Measurements from ENCODE around the gene FHIT.

DNA sequence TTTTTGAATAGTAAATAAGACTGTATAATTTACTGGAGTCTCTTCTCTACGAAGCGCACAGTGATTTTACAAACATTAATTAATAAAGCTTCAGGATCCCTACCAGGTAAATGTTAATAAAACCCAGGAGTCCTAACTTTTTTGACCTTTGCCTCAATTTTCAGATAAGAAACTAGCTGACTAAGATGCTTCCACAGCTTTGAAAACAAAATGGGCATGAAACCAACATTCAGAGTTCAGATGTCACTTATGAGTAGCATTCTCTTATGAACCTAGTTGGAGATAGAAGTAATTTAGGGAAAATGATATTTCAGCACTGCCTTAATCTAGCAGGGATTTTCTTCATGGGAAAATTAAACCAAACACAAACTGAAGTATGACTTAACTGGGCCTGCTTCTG, 13.0 kb upstream of the FHIT start:
- TF ChIP-seq YY1 (IDR thresholded peaks at IDR 0.05; ENCODE audit: low read depth) (no peak), SIN3A (IDR thresholded peaks at IDR 0.05; ENCODE audit: borderline replicate concordance, low read depth, low read length) (no peak), EP300 (IDR thresholded peaks at IDR 0.05; ENCODE audit: borderline replicate concordance in 1 of 2, low read depth in 1 of 2, low read length in 1 of 2) (no peak), RCOR1 (IDR thresholded peaks at IDR 0.05; ENCODE audit: low read length) (no peak), TEAD4 (IDR thresholded peaks at IDR 0.05; ENCODE audit: borderline replicate concordance, insufficient read depth) (no peak), GABPA (IDR thresholded peaks at IDR 0.05; ENCODE audit: low read depth) (no peak)
- TF ChIP-seq, protein P1, sequence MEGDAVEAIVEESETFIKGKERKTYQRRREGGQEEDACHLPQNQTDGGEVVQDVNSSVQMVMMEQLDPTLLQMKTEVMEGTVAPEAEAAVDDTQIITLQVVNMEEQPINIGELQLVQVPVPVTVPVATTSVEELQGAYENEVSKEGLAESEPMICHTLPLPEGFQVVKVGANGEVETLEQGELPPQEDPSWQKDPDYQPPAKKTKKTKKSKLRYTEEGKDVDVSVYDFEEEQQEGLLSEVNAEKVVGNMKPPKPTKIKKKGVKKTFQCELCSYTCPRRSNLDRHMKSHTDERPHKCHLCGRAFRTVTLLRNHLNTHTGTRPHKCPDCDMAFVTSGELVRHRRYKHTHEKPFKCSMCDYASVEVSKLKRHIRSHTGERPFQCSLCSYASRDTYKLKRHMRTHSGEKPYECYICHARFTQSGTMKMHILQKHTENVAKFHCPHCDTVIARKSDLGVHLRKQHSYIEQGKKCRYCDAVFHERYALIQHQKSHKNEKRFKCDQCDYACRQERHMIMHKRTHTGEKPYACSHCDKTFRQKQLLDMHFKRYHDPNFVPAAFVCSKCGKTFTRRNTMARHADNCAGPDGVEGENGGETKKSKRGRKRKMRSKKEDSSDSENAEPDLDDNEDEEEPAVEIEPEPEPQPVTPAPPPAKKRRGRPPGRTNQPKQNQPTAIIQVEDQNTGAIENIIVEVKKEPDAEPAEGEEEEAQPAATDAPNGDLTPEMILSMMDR (IDR thresholded peaks at IDR 0.05): no peak
- TF ChIP-seq, protein P2, sequence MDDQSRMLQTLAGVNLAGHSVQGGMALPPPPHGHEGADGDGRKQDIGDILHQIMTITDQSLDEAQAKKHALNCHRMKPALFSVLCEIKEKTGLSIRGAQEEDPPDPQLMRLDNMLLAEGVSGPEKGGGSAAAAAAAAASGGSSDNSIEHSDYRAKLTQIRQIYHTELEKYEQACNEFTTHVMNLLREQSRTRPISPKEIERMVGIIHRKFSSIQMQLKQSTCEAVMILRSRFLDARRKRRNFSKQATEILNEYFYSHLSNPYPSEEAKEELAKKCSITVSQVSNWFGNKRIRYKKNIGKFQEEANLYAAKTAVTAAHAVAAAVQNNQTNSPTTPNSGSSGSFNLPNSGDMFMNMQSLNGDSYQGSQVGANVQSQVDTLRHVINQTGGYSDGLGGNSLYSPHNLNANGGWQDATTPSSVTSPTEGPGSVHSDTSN (IDR thresholded peaks at IDR 0.05): no peak
